HG02938 (cell line): ENCODE measurements around the gene HUS1B.

ENCODE experiments used
- ATAC-seq: cut with Tn5 transposase; IDR thresholded peaks from one replicate; pipeline ENCODE4 v1.9.1; 2021; ENCODE audit warnings: mild to moderate bottlenecking, moderate library complexity; ENCODE audit not compliant: unreplicated experiment

HUS1B gene

DNA sequence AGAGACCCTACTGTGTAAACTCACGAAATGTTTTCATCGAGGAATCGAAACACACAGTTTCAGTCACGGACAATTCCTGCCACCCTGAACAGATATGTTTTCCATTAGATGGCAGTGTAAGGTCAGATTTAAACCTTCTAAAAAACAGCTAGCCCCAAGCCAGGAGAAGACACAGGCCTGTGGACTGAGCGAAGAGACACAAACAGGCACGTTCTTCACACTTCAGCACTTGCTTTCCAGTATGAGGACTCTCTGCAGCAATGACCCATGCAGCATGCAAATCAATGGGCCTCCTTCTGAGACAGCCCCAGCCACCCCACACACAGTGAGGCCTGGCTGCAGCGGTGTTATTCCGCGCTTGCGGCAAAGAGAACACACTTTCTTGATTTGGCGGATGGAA is 31.9 kb downstream of the HUS1B start:
- no peak for ATAC-seq

DNA sequence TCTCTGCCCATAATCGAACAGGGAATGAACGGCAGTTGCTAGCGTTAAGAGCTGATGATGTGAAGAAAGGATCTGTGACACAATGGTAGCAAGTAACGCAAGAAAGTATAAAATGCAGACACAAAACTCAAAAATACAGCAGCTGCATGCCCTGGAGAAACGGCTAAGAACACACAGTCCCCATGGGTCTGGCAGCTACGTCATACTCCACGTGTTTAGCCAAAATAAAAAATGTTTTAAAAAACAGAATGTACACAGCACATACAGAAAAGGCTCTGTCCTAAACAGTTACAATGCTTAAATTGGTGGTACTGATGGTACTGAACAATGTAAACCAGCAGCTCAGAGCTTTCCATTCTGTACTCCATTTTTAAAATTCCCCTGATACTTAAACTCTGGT is 34.4 kb downstream of the HUS1B start:
- ATAC-seq = no peak

DNA sequence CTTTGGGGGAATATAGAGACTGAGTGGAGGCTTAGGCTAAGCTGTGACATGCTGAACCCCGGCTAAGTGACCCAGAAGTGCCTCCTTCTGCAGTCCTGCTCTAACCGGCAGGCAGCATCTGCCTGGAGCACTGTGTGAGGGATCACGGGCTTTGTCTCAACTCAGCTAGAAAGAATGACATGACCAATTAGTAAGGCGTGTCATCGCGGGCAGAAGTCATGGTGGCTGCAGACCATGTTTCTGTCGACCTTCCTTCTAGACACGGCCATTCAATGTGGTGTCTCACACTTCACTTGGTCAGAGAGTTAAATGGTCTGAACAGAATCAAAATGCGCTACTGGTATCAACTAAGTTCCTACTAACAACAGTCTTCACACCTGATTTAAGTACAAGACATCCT is 35.0 kb downstream of the HUS1B start:
- no peak for ATAC-seq

DNA sequence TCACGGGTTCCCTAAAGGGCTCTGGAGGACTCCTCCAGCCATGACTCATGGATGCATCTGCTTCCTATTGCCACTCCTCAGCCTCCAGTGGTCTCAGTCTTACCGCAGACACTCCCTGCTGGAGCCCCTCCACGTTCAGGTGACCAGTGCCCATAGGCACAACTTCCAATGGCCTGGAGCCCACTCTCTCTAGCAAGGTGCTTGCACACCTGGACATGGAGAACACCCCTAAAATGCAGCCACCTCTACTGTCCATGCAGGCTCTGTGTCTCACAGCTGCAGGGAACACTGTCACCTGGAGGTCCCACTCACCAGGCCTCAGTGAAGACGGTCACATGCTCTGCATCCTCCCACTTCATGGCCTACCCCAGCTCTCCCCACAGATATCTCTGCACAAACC is 36.0 kb downstream of the HUS1B start:
- no peak for ATAC-seq

DNA sequence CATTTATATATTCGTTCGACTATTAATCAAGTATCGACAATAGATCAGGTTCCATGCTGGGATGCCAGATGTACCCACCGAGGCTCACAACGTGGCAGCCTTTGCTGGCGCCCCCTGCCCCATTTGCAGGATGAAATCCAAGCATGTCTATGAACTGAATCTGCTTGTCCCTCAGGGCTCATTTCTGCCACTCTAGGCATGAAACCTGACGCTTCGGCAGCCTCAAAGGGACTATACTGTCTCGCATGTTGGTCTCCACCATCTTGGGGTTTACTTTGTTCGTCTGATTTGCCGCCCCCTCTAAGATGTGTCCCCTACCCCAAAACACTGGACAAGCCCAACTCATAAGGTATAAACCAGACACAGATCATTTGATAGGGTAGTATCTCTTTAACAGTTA is 36.7 kb downstream of the HUS1B start:
- ATAC-seq = no peak

DNA sequence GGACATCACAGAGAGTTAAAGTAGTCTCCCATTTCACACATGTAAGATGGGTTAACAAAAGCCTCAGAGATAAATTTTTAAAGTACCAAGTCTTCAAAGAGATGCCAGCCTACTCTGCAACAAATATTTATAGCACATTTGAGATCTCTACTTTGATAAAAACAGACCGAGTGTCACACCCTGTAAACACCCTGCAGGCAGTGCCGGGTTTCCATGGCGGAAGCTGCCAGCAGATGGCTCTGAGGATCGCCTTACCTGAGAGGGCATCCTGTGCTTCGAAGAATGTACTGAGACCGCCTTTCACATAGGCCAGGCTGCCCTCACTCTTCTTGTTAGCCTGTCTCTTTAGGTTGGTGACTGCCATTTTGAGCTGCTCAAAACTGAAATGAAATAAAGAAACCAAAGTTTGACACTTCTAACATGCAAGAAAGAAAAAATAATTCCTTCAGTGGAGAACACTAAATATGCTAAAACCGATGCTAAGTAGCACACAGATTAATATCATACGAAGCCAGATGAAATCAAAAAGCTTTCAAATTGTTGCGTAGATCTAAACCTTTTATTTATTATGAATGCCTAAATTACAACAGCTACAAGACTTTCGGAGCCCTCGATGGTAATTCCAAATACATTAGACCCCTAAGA is 39.3 kb downstream of the HUS1B start:
- ATAC-seq = no peak

DNA sequence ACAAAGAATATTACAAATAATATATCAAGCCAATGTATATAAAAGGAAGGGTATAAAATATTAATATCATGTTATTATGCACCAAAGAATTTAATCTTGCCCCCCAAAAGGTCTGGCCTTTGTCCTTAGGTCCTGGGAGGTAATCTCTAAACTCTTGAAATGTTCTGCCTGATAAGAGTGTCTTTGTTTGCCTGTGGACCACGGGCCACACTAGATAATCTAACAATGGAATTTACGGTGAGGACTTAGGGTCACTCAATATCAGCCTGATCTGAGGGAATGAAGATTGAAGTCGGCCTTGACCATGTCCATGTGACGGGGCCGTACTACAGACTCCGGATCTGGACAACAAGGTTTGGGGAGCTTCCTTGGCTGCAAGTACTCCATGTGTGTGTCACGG is 42.9 kb downstream of the HUS1B start:
- no peak for ATAC-seq

DNA sequence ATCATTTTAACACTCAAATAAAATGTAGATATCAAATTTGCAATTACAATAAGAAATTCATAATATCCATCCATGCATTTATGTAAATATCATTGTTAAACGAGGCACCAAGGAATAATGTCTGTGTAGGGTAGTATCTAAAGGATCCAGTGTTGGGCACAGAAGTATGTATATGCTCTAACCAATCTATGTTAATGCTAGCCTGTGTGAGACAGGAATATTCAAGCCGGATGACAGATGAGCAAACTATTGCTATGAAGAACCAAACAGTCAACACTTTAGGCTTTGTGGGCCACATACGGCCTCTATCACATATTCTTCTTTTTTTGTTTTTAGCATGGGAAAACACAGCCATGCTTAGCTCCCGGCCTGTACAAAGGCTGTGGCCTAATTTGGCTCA is 45.0 kb downstream of the HUS1B start:
- no peak for ATAC-seq

DNA sequence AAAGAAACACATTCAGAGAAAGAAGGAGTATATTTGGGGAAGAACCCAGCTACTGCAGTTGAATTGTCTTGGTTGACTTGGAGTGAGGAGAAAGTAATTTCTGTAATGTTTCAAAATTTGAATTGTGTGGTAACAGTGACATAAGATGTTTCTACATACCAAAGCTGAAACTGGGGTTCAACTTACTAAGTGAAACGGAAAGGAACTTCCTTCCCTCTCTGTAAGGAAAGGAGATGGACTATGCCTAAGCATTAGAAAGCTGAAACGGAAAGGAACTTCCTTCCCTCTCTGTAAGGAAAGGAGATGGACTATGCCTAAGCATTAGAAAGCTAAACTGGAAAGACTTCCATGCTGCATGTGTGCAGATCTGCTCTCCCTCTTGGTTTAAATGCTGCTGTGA is 46.0 kb downstream of the HUS1B start:
- ATAC-seq = no peak

DNA sequence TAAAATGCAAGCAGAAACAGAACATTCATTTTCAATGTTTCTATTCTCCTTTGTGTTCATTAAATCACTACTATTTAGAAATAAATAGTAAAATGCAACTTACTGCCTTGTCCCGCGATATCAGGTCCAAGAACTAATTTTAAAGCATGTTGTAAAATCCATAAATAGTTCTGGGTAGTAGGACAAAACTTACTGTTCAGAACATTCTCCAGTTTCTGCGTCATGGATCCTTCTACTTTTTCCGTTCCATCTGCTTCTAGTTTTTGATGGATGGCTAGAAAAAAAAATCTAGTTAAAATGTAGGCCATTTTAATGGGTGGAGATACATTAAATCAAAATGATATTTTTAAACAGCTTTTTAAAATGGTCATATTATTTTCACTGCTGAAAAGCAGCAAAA is 47.0 kb downstream of the HUS1B start:
- ATAC-seq = no peak

DNA sequence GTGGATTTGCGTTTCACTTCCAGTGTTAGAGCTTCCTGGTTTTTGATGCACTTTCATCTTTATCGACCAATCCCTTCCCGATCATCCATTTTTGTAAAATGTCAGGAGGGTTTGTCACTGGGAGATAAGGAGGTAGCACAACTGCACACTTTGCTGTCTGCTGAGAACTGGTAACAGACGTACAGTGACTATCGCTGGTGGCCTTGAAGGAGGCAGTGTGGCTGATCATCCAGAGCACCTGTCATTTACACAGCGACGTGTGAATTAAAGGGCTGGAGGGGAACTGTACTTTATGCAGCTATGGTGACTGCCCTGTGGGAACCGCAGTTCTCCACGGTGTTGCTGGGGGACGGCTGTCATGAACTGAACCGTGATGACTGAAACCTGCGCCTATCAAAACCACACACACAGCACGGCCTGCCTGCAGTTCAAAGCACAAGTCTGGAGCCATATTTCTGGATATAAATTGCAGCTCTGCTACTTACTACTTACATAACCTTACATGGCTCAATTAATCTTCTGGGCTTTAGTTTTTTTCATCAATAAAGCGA is 50.0 kb downstream of the HUS1B start:
- ATAC-seq = no peak
